ENCODE measurements around the gene RPL7A.
"Not testable (repeated sequence)": the region's sequence is repeated elsewhere in the genome, so short reads cannot be mapped to it uniquely, and the experiment has no call there.

RPL7A gene

DNA sequence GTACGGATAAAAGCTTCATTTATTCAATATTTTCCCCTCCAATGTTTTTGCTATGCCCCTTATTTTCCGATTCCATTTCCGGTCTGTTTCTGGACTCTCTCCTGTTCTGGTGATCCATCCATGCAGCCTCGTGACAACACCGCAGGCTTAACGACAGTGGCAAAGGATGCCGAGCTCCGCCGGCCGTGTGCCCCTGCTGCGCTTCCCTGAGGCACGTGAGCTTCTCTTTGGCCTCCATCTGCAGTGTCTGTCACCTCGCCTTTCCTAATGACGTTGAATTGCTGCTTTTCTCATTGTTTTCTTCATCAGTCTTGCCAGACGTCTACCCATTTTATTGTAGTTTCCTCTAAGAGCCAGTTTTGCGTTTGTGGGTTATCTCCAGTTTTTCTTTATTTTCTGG is 40.7 kb upstream of the RPL7A start:
- peaks cover 0 to 20% (median 12%) of the 10 kb centered on the region in 5 donors for H3K27me3 ChIP-seq (ENCODE audit: control insufficient read depth in 5 of 5, insufficient read depth in 4 of 5, low read length in 5 of 5)
- no peaks in the 10 kb centered on the region for H3K9me3 ChIP-seq (ENCODE audit: control insufficient read depth in 5 of 5, low read length in 5 of 5)

GRCh38 chr9:133309608-133310007 is 38.4 kb upstream of the RPL7A start:
- Histone ChIP-seq H3K9ac (ENCODE audit: low read length in 5 of 5) (no peak overlapping the region), H3K4me3 (ENCODE audit: low read depth in 1 of 5, low read length in 5 of 5) (no peak overlapping the region), H3K4me1 (ENCODE audit: control insufficient read depth in 5 of 5, insufficient read depth in 5 of 5, low read length in 5 of 5) (no peaks in the 10 kb centered on the region), H3K27ac (ENCODE audit: low read depth, low read length) (no peak overlapping the region), H3K27me3 (ENCODE audit: control insufficient read depth in 5 of 5, insufficient read depth in 4 of 5, low read length in 5 of 5) (peaks cover 0 to 13% (median 6%) of the 10 kb centered on the region in 5 donors), H3K36me3 (ENCODE audit: control insufficient read depth in 5 of 5, insufficient read depth in 5 of 5, low read length in 5 of 5) (no peaks in the 10 kb centered on the region), H3K9me3 (ENCODE audit: control insufficient read depth in 5 of 5, low read length in 5 of 5) (no peaks in the 10 kb centered on the region)

More for the DNA sequence above, 40.7 kb upstream of the RPL7A start:
- no peaks in the 10 kb centered on the region for H3K36me3 ChIP-seq (ENCODE audit: control insufficient read depth in 5 of 5, insufficient read depth in 5 of 5, low read length in 5 of 5)
- no peaks in the 10 kb centered on the region for H3K4me1 ChIP-seq (ENCODE audit: control insufficient read depth in 5 of 5, insufficient read depth in 5 of 5, low read length in 5 of 5)
- H3K27ac ChIP-seq (ENCODE audit: low read depth, low read length) = no peak overlapping the region
- H3K9ac ChIP-seq (ENCODE audit: low read length in 5 of 5) = no peak overlapping the region
- H3K4me3 ChIP-seq (ENCODE audit: low read depth in 1 of 5, low read length in 5 of 5) = no peak overlapping the region

DNA sequence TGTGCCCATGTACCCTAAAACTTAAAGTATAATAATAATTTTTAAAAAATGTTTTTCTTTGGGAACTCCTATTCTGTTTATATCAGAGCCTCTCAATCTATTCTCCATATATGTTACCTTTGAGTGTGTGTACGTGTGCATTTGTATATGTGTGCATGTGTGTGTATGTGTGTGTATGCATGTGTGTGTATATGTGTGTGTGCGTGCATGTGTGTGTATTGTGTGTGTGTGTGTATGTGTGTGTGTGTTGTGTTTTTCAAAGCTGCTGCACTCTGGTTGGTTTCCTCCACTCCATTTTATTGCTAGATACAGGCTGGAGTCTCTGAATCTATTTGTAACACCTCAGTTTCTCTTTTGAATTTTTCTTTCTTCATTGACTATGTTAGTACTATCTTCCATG is 32.0 kb upstream of the RPL7A start:
- no peaks in the 10 kb centered on the region for H3K9me3 ChIP-seq (ENCODE audit: control insufficient read depth in 5 of 5, low read length in 5 of 5)
- H3K36me3 ChIP-seq (ENCODE audit: control insufficient read depth in 5 of 5, insufficient read depth in 5 of 5, low read length in 5 of 5) = no peaks in the 10 kb centered on the region
- H3K9ac ChIP-seq (ENCODE audit: low read length in 5 of 5) = no peak overlapping the region
- H3K4me3 ChIP-seq (ENCODE audit: low read depth in 1 of 5, low read length in 5 of 5) = no peak overlapping the region
- H3K27me3 ChIP-seq (ENCODE audit: control insufficient read depth in 5 of 5, insufficient read depth in 4 of 5, low read length in 5 of 5) = peaks cover 0 to 4% (median 0%) of the 10 kb centered on the region in 5 donors
- no peaks in the 10 kb centered on the region for H3K4me1 ChIP-seq (ENCODE audit: control insufficient read depth in 5 of 5, insufficient read depth in 5 of 5, low read length in 5 of 5)
- H3K27ac ChIP-seq (ENCODE audit: low read depth, low read length) = no peak overlapping the region

- H3K4me3 ChIP-seq (ENCODE audit: low read depth in 1 of 5, low read length in 5 of 5); H3K27me3 ChIP-seq (ENCODE audit: control insufficient read depth in 5 of 5, insufficient read depth in 4 of 5, low read length in 5 of 5); H3K9me3 ChIP-seq (ENCODE audit: control insufficient read depth in 5 of 5, low read length in 5 of 5); H3K9ac ChIP-seq (ENCODE audit: low read length in 5 of 5); H3K36me3 ChIP-seq (ENCODE audit: control insufficient read depth in 5 of 5, insufficient read depth in 5 of 5, low read length in 5 of 5); H3K27ac ChIP-seq (ENCODE audit: low read depth, low read length); H3K4me1 ChIP-seq (ENCODE audit: control insufficient read depth in 5 of 5, insufficient read depth in 5 of 5, low read length in 5 of 5): not testable (repeated sequence)
Measured at GRCh38 chr9:133317551-133317950, 30.5 kb upstream of the RPL7A start.

GRCh38 chr9:133320421-133320881 is 27.6 kb upstream of the RPL7A start:
- Histone ChIP-seq H3K4me1 (ENCODE audit: control insufficient read depth in 5 of 5, insufficient read depth in 5 of 5, low read length in 5 of 5) (no peaks in the 10 kb centered on the region), H3K27ac (ENCODE audit: low read depth, low read length) (no peak overlapping the region), H3K9ac (ENCODE audit: low read length in 5 of 5) (no peak overlapping the region), H3K9me3 (ENCODE audit: control insufficient read depth in 5 of 5, low read length in 5 of 5) (no peaks in the 10 kb centered on the region), H3K4me3 (ENCODE audit: low read depth in 1 of 5, low read length in 5 of 5) (no peak overlapping the region), H3K27me3 (ENCODE audit: control insufficient read depth in 5 of 5, insufficient read depth in 4 of 5, low read length in 5 of 5) (peaks cover 0 to 6% (median 3%) of the 10 kb centered on the region in 5 donors), H3K36me3 (ENCODE audit: control insufficient read depth in 5 of 5, insufficient read depth in 5 of 5, low read length in 5 of 5) (no peaks in the 10 kb centered on the region)

- peaks cover 0 to 6% (median 3%) of the 10 kb centered on the region in 5 donors for H3K27me3 ChIP-seq (ENCODE audit: control insufficient read depth in 5 of 5, insufficient read depth in 4 of 5, low read length in 5 of 5)
- H3K36me3 ChIP-seq (ENCODE audit: control insufficient read depth in 5 of 5, insufficient read depth in 5 of 5, low read length in 5 of 5) = no peaks in the 10 kb centered on the region
- H3K27ac ChIP-seq (ENCODE audit: low read depth, low read length) = no peak overlapping the region
- no peak overlapping the region for H3K9ac ChIP-seq (ENCODE audit: low read length in 5 of 5)
- no peak overlapping the region for H3K4me3 ChIP-seq (ENCODE audit: low read depth in 1 of 5, low read length in 5 of 5)
- no peaks in the 10 kb centered on the region for H3K9me3 ChIP-seq (ENCODE audit: control insufficient read depth in 5 of 5, low read length in 5 of 5)
- H3K4me1 ChIP-seq (ENCODE audit: control insufficient read depth in 5 of 5, insufficient read depth in 5 of 5, low read length in 5 of 5) = no peaks in the 10 kb centered on the region
Measured at GRCh38 chr9:133321411-133321935, 26.5 kb upstream of the RPL7A start.

- Histone ChIP-seq H3K27ac (ENCODE audit: low read depth, low read length) (no peak overlapping the region), H3K4me1 (ENCODE audit: control insufficient read depth in 5 of 5, insufficient read depth in 5 of 5, low read length in 5 of 5) (no peaks in the 10 kb centered on the region)
Measured at GRCh38 chr9:133322701-133323100, 25.3 kb upstream of the RPL7A start.

DNA sequence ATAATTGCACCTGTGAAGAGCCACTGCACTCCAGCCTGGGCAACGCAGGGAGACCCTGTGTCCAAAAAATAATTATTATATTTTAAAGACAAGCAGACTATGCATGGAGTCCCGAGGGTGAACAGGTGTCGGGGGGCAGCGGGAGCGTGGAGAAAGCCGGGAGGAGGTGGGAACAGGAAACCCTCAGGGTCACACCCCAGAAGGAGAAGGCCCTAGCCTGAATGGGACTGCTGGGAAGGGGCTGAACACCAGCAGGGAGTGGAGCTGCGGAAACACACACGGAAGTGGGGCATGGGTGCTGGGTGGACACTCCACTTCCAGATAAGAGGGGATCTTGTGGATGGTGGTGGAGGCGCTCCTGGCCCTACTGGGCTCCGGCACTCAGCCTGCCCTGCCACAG is 24.8 kb upstream of the RPL7A start:
- Histone ChIP-seq H3K4me3 (ENCODE audit: low read depth in 1 of 5, low read length in 5 of 5) (no peak overlapping the region), H3K9ac (ENCODE audit: low read length in 5 of 5) (no peak overlapping the region), H3K36me3 (ENCODE audit: control insufficient read depth in 5 of 5, insufficient read depth in 5 of 5, low read length in 5 of 5) (no peaks in the 10 kb centered on the region), H3K27ac (ENCODE audit: low read depth, low read length) (no peak overlapping the region), H3K4me1 (ENCODE audit: control insufficient read depth in 5 of 5, insufficient read depth in 5 of 5, low read length in 5 of 5) (no peaks in the 10 kb centered on the region), H3K27me3 (ENCODE audit: control insufficient read depth in 5 of 5, insufficient read depth in 4 of 5, low read length in 5 of 5) (peaks cover 0 to 6% (median 3%) of the 10 kb centered on the region in 5 donors), H3K9me3 (ENCODE audit: control insufficient read depth in 5 of 5, low read length in 5 of 5) (no peaks in the 10 kb centered on the region)

More at GRCh38 chr9:133322701-133323100, 25.3 kb upstream of the RPL7A start:
- H3K36me3 ChIP-seq (ENCODE audit: control insufficient read depth in 5 of 5, insufficient read depth in 5 of 5, low read length in 5 of 5) = no peaks in the 10 kb centered on the region
- no peak overlapping the region for H3K4me3 ChIP-seq (ENCODE audit: low read depth in 1 of 5, low read length in 5 of 5)
- H3K27me3 ChIP-seq (ENCODE audit: control insufficient read depth in 5 of 5, insufficient read depth in 4 of 5, low read length in 5 of 5) = peaks cover 0 to 6% (median 3%) of the 10 kb centered on the region in 5 donors
- H3K9me3 ChIP-seq (ENCODE audit: control insufficient read depth in 5 of 5, low read length in 5 of 5) = no peaks in the 10 kb centered on the region
- H3K9ac ChIP-seq (ENCODE audit: low read length in 5 of 5) = no peak overlapping the region

- H3K27ac ChIP-seq (ENCODE audit: low read depth, low read length) = no peak overlapping the region
- peaks cover 0 to 6% (median 3%) of the 10 kb centered on the region in 5 donors for H3K27me3 ChIP-seq (ENCODE audit: control insufficient read depth in 5 of 5, insufficient read depth in 4 of 5, low read length in 5 of 5)
- H3K4me3 ChIP-seq (ENCODE audit: low read depth in 1 of 5, low read length in 5 of 5) = no peak overlapping the region
- H3K9ac ChIP-seq (ENCODE audit: low read length in 5 of 5) = no peak overlapping the region
- H3K36me3 ChIP-seq (ENCODE audit: control insufficient read depth in 5 of 5, insufficient read depth in 5 of 5, low read length in 5 of 5) = no peaks in the 10 kb centered on the region
- H3K4me1 ChIP-seq (ENCODE audit: control insufficient read depth in 5 of 5, insufficient read depth in 5 of 5, low read length in 5 of 5) = no peaks in the 10 kb centered on the region
- H3K9me3 ChIP-seq (ENCODE audit: control insufficient read depth in 5 of 5, low read length in 5 of 5) = no peaks in the 10 kb centered on the region
Measured at GRCh38 chr9:133323991-133324703, 23.9 kb upstream of the RPL7A start.

GRCh38 chr9:133327021-133327420 is 21.0 kb upstream of the RPL7A start:
- H3K4me1 ChIP-seq (ENCODE audit: control insufficient read depth in 5 of 5, insufficient read depth in 5 of 5, low read length in 5 of 5); H3K9me3 ChIP-seq (ENCODE audit: control insufficient read depth in 5 of 5, low read length in 5 of 5); H3K27ac ChIP-seq (ENCODE audit: low read depth, low read length); H3K27me3 ChIP-seq (ENCODE audit: control insufficient read depth in 5 of 5, insufficient read depth in 4 of 5, low read length in 5 of 5); H3K9ac ChIP-seq (ENCODE audit: low read length in 5 of 5); H3K4me3 ChIP-seq (ENCODE audit: low read depth in 1 of 5, low read length in 5 of 5): not testable (repeated sequence)
- H3K36me3 ChIP-seq (ENCODE audit: control insufficient read depth in 5 of 5, insufficient read depth in 5 of 5, low read length in 5 of 5) = peaks cover 4 to 23% (median 16%) of the 10 kb centered on the region in 5 donors

All from subcutaneous abdominal adipose tissue (tissue), 5 donors.